GM18520 (cell line): Measurements from ENCODE around the gene SPOCD1.

Source experiments
- ATAC-seq: cut with Tn5 transposase; IDR thresholded peaks from one replicate; pipeline ENCODE4 v1.9.1; 2021; ENCODE audit not compliant: unreplicated experiment

Gene SPOCD1

GRCh38 chr1:31757989-31758388 is 57.8 kb downstream of the SPOCD1 start:
- ATAC-seq = no peak

GRCh38 chr1:31757204-31757679 is 58.6 kb downstream of the SPOCD1 start:
- ATAC-seq = no peak

GRCh38 chr1:31756578-31756977 is 59.2 kb downstream of the SPOCD1 start:
- no peak for ATAC-seq

- no peak for ATAC-seq
Measured at GRCh38 chr1:31755850-31756492, 59.9 kb downstream of the SPOCD1 start.

GRCh38 chr1:31755197-31755611 is 60.6 kb downstream of the SPOCD1 start:
- no peak for ATAC-seq

GRCh38 chr1:31754397-31754796 is 61.4 kb downstream of the SPOCD1 start:
- ATAC-seq = no peak

GRCh38 chr1:31753707-31754349 is 62.0 kb downstream of the SPOCD1 start:
- ATAC-seq = no peak

GRCh38 chr1:31752952-31753475 is 62.8 kb downstream of the SPOCD1 start:
- ATAC-seq = no peak

GRCh38 chr1:31752258-31752657 is 63.6 kb downstream of the SPOCD1 start:
- no peak for ATAC-seq

- ATAC-seq = no peak
Measured at GRCh38 chr1:31751822-31752241, 64.0 kb downstream of the SPOCD1 start.

- no peak for ATAC-seq
Measured at GRCh38 chr1:31750858-31751510, 64.8 kb downstream of the SPOCD1 start.

- no peak for ATAC-seq
Measured at GRCh38 chr1:31749785-31750735, 65.8 kb downstream of the SPOCD1 start.

- no peak for ATAC-seq
Measured at GRCh38 chr1:31748365-31748764, 67.5 kb downstream of the SPOCD1 start.

- ATAC-seq = no peak
Measured at GRCh38 chr1:31747304-31747703, 68.5 kb downstream of the SPOCD1 start.

GRCh38 chr1:31746687-31747086 is 69.1 kb downstream of the SPOCD1 start:
- no peak for ATAC-seq

- no peak for ATAC-seq
Measured at GRCh38 chr1:31745946-31746670, 69.7 kb downstream of the SPOCD1 start.

GRCh38 chr1:31745096-31745945 is 70.5 kb downstream of the SPOCD1 start:
- ATAC-seq = no peak

GRCh38 chr1:31744165-31744888 is 71.5 kb downstream of the SPOCD1 start:
- no peak for ATAC-seq
